Transverse colon (tissue), 3 donors: ENCODE measurements around the gene CRMP1.

Experiments
- CTCF ChIP-seq, 5 experiments: fragments of 200-600 bp in 3 of 5; fragments of 450-650 bp in 2 of 5; sonication (generic) in 3 of 5; IDR thresholded peaks; 1 replicate in 2 of 5; 2 replicates in 3 of 5; pipeline ENCODE4 v1.5.1; 2016 to 2017; ENCODE audit warnings: antibody characterized with exemption in 5 of 5, inconsistent platforms in 3 of 5, mild to moderate bottlenecking in 2 of 5, moderate library complexity in 1 of 5
- EP300 ChIP-seq: sonication (generic); formaldehyde crosslinking; IDR thresholded peaks from one replicate; pipeline ENCODE4 v1.6.1; 2017; ENCODE audit warnings: antibody characterized with exemption, low read depth

GRCh38 chr4:5798462-5798861 is 94.4 kb downstream of the CRMP1 start:
- TF ChIP-seq EP300 = no peak
- TF ChIP-seq CTCF (IDR thresholded peaks at IDR 0.05) = no peak
